ENCODE data around the gene OR14J1.
"Not testable (repeated sequence)": the region's sequence is repeated elsewhere in the genome, so short reads cannot be mapped to it uniquely, and the experiment has no call there.

Gene OR14J1

GRCh38 chr6:29332676-29333075 is 31.2 kb downstream of the OR14J1 start:
- no peaks in the 10 kb centered on the region for H3K36me3 ChIP-seq (ENCODE audit: insufficient read depth, low read length)
- H3K4me1 ChIP-seq (ENCODE audit: insufficient read depth, low read length, severe bottlenecking) = no peaks in the 10 kb centered on the region
- H3K9me2 ChIP-seq (ENCODE audit: low read depth, low read length) = no peaks in the 10 kb centered on the region
- H2AFZ ChIP-seq (ENCODE audit: low read length) = no peak overlapping the region
- no peaks in the 10 kb centered on the region for H3K9me3 ChIP-seq (ENCODE audit: low read length)
- no peaks in the 10 kb centered on the region for H3K79me2 ChIP-seq (ENCODE audit: insufficient read depth, low read length)
- no peak overlapping the region for H3K4me3 ChIP-seq (ENCODE audit: low read depth, low read length, poor library complexity, severe bottlenecking)
- no peaks in the 10 kb centered on the region for H4K20me1 ChIP-seq (ENCODE audit: insufficient read depth, low read length)
- no peaks in the 10 kb centered on the region for H3F3A ChIP-seq (ENCODE audit: insufficient read depth, low read length)
- no peak overlapping the region for H3K27ac ChIP-seq (ENCODE audit: low read depth, low read length, poor library complexity, severe bottlenecking)
- H3K4me2 ChIP-seq (ENCODE audit: low read length) = no peak overlapping the region
- no peak overlapping the region for H3K9ac ChIP-seq (ENCODE audit: low read length)
- no peak for TF ChIP-seq CTCF (IDR thresholded peaks at IDR 0.05; ENCODE audit: low read length)
- no peak for TF ChIP-seq EZH2 (IDR thresholded peaks at IDR 0.05; ENCODE audit: borderline replicate concordance, low read length)
- H3K27me3 ChIP-seq (ENCODE audit: insufficient read depth, low read length) = no peaks in the 10 kb centered on the region

- H2AFZ ChIP-seq (ENCODE audit: low read length) = no peak overlapping the region
- H3F3A ChIP-seq (ENCODE audit: insufficient read depth, low read length) = no peaks in the 10 kb centered on the region
- H3K9me2 ChIP-seq (ENCODE audit: low read depth, low read length) = no peaks in the 10 kb centered on the region
- H3K9ac ChIP-seq (ENCODE audit: low read length) = no peak overlapping the region
- no peaks in the 10 kb centered on the region for H3K27me3 ChIP-seq (ENCODE audit: insufficient read depth, low read length)
- H3K4me1 ChIP-seq (ENCODE audit: insufficient read depth, low read length, severe bottlenecking) = no peaks in the 10 kb centered on the region
- H3K4me3 ChIP-seq (ENCODE audit: low read depth, low read length, poor library complexity, severe bottlenecking) = no peak overlapping the region
- no peaks in the 10 kb centered on the region for H4K20me1 ChIP-seq (ENCODE audit: insufficient read depth, low read length)
- H3K36me3 ChIP-seq (ENCODE audit: insufficient read depth, low read length) = no peaks in the 10 kb centered on the region
- H3K9me3 ChIP-seq (ENCODE audit: low read length) = no peaks in the 10 kb centered on the region
- no peak overlapping the region for H3K27ac ChIP-seq (ENCODE audit: low read depth, low read length, poor library complexity, severe bottlenecking)
- H3K4me2 ChIP-seq (ENCODE audit: low read length) = no peak overlapping the region
- no peak for TF ChIP-seq EZH2 (IDR thresholded peaks at IDR 0.05; ENCODE audit: borderline replicate concordance, low read length)
- no peak for TF ChIP-seq CTCF (IDR thresholded peaks at IDR 0.05; ENCODE audit: low read length)
- H3K79me2 ChIP-seq (ENCODE audit: insufficient read depth, low read length) = no peaks in the 10 kb centered on the region
These were observed 34.8 kb downstream of the OR14J1 start for GRCh38 chr6:29336269-29336668.

GRCh38 chr6:29345380-29345779 is 43.9 kb downstream of the OR14J1 start:
- H3K27ac ChIP-seq (ENCODE audit: low read depth, low read length, poor library complexity, severe bottlenecking) = no peak overlapping the region
- no peak for TF ChIP-seq CTCF (IDR thresholded peaks at IDR 0.05; ENCODE audit: low read length)
- no peaks in the 10 kb centered on the region for H4K20me1 ChIP-seq (ENCODE audit: insufficient read depth, low read length)

GRCh38 chr6:29349348-29349747 is 47.8 kb downstream of the OR14J1 start:
- H3K4me2 ChIP-seq (ENCODE audit: low read length); H3K4me3 ChIP-seq (ENCODE audit: low read depth, low read length, poor library complexity, severe bottlenecking); H3K36me3 ChIP-seq (ENCODE audit: insufficient read depth, low read length); H3K79me2 ChIP-seq (ENCODE audit: insufficient read depth, low read length); H3K27me3 ChIP-seq (ENCODE audit: insufficient read depth, low read length); H2AFZ ChIP-seq (ENCODE audit: low read length); H3K9ac ChIP-seq (ENCODE audit: low read length); H3K27ac ChIP-seq (ENCODE audit: low read depth, low read length, poor library complexity, severe bottlenecking); H3F3A ChIP-seq (ENCODE audit: insufficient read depth, low read length); H4K20me1 ChIP-seq (ENCODE audit: insufficient read depth, low read length); H3K9me2 ChIP-seq (ENCODE audit: low read depth, low read length); H3K4me1 ChIP-seq (ENCODE audit: insufficient read depth, low read length, severe bottlenecking); H3K9me3 ChIP-seq (ENCODE audit: low read length): not testable (repeated sequence)

More at GRCh38 chr6:29345380-29345779, 43.9 kb downstream of the OR14J1 start:
- Histone ChIP-seq H2AFZ (ENCODE audit: low read length) (no peak overlapping the region), H3K4me2 (ENCODE audit: low read length) (no peak overlapping the region), H3F3A (ENCODE audit: insufficient read depth, low read length) (no peaks in the 10 kb centered on the region), H3K9me3 (ENCODE audit: low read length) (no peaks in the 10 kb centered on the region), H3K36me3 (ENCODE audit: insufficient read depth, low read length) (no peaks in the 10 kb centered on the region), H3K79me2 (ENCODE audit: insufficient read depth, low read length) (no peaks in the 10 kb centered on the region), H3K9ac (ENCODE audit: low read length) (no peak overlapping the region), H3K9me2 (ENCODE audit: low read depth, low read length) (no peaks in the 10 kb centered on the region), H3K4me3 (ENCODE audit: low read depth, low read length, poor library complexity, severe bottlenecking) (no peak overlapping the region), H3K4me1 (ENCODE audit: insufficient read depth, low read length, severe bottlenecking) (no peaks in the 10 kb centered on the region), H3K27me3 (ENCODE audit: insufficient read depth, low read length) (no peaks in the 10 kb centered on the region)
